ENCODE results near the gene STK11IP.

STK11IP gene

GRCh38 chr2:219615894-219616293, 18.2 kb downstream of the STK11IP start:
- DNase-seq (ENCODE audit: low read depth in 2 of 2) = no peak

DNA sequence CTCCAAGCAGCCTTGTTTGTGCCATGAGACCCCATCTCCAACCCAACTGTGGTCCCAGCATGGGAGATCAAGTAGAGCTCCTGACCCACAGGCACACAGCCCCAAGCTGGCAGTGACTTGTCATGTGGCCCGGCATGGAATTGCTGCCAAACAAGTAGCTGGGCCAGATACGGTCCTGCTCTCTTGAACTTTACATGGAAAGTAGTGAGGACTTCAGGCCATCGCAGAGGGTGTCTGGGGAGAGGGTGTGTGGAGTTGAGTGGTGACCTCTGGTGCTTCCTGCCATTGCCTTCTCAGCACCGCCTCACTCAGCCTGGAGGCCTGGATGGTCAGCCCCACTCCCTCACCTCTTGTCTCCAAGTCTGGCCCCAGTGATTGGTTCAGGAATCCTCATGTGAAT, 18.9 kb downstream of the STK11IP start:
- DNase-seq (ENCODE audit: low read depth in 2 of 2) = no peak

GRCh38 chr2:219618733-219619122, 21.1 kb downstream of the STK11IP start:
- no peak for DNase-seq (ENCODE audit: low read depth in 2 of 2)

DNA sequence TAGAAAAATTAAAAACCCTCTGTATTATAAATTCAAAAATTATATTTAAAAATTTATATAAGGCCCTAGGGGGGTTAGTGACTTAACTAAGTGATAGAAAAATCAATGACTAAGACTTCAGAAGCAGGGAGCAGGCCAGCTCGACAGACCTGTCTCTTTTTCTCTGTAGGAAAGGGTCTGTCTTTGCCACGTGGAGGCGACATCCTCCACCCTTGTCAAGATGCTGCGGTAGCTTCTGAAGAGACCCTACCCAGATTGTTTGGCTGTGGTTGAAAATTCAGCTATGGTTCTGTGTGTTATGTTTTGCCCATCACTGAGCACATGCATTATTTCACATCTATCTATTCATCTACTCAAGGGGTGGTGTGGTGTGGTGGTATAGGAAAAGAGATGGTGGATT, 21.6 kb downstream of the STK11IP start:
- no peak for DNase-seq (ENCODE audit: low read depth in 2 of 2)

- DNase-seq (ENCODE audit: low read depth in 2 of 2) = no peak
Observed at GRCh38 chr2:219620546-219620945, 22.9 kb downstream of the STK11IP start.

DNA sequence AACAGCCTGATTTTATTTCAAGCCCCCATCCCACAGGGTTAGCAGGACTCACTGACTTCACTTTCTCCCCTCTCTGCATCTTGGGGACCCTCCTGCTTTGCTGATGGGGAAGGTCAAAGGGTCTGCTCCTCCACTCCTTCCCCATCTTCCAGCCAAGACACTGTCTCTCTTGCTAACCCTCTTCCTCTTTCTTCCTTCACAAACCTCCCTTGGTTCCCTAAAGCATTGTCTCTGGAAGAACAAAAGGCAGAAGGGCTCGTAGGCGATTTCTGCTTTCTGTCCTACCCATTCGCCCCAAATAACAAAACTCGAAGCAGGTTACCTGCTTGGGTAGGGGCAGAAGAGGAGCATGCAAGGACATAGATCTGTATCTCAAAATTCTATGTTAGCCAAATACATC, 24.3 kb downstream of the STK11IP start:
- no peak for DNase-seq (ENCODE audit: low read depth in 2 of 2)

DNA sequence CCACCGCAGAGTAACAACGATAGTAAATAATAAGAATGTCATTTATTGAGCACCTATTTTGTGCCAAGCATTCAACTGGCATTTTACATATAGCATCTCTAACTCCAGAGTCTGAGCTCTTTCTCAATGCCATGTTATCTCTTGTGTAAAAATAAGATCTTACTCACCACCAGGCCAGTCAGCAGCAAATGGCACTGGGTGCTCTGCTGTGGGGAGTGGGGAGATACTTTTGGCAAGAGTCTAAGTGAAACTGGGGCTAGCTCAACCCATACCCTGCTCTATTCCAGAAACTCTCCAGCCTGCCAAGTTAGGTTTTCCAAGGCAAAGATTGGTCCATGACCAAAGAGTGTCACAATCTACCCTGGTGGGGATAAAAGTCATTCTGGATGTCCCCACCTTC, 24.8 kb downstream of the STK11IP start:
- DNase-seq (ENCODE audit: low read depth in 2 of 2) = no peak

- DNase-seq (ENCODE audit: low read depth in 2 of 2) = no peak
Observed at GRCh38 chr2:219624565-219624964, 26.9 kb downstream of the STK11IP start.

- no peak for DNase-seq (ENCODE audit: low read depth in 2 of 2)
Observed at GRCh38 chr2:219625179-219625578, 27.5 kb downstream of the STK11IP start.

DNA sequence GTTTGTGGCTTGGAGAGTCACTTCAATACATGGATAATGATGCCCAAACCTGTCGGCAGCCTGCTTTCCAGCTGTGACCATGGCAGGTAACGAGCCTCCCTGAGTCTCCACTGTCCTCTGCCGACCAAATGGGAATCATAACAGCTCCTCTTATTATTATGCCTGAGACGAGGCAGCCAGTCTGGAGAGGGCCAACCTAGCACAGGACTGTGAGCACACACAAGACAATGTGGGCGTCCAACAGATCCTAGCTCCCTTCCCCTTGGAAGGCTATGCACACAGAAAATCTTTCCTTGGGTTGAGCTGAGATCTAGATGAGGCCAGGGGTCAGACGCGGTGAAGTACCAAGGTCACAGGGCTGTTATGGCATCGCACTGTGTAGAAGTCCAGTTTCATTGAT, 28.9 kb downstream of the STK11IP start:
- DNase-seq (ENCODE audit: low read depth in 2 of 2) = no peak

DNA sequence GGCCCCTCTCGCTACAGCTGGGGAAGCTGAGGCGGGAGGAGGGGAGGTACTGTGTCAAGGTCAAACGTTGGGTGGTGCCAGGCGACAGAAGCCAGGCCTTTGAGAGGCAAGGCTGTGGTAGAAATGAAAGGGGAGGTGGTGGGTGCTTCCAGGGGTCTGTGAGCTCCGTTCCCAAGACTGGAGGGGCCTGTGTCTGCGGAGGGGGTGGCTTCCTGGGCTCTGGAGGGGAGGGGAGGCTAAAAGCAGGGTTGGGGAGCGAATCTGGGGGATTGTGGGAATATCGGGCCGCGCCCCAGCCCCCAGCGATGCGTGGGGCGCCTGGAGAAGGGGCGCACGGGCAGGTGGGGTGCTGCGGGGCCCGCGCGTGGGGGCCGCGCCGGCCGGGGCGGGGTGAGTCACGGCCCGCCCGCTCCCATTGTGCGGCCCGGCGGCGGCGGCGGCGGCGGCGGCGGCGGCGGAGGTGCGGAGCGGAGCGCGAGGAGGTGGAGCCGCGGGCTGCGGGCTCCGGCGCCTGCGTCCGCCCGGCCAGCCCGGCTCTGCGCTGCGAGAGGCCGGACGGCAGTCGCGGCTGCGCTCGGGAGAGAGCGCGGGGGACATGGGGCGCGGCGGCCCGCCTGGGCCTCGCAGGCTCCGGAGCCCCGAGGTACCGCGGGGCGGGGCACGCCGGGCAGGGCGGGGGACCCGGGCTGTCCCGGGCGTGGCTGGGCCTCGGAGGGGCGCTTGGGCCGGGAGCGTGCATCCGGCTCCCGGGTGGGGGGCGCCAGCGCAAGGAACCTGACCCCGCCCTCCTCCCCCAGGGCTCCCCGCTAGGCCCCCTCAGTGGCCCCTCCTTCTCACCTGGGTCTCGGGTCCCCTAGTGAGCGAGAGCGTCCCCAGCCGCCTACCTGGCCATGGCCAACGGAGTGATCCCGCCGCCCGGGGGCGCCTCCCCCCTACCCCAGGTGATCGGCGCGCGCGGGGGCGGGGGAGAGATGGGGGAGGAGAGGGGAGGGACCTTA, 29.7 kb downstream of the STK11IP start, which contains the start of gene SLC4A3:
SLC4A3 (plus strand) TSS at position 528 of the 998 bp plus-strand sequence; CDS start at position 891, 363 bp downstream.
- no peak for DNase-seq (ENCODE audit: low read depth in 2 of 2)

- DNase-seq (ENCODE audit: low read depth in 2 of 2) = no peak
Observed at GRCh38 chr2:219628235-219628985, 30.8 kb downstream of the STK11IP start.

DNA sequence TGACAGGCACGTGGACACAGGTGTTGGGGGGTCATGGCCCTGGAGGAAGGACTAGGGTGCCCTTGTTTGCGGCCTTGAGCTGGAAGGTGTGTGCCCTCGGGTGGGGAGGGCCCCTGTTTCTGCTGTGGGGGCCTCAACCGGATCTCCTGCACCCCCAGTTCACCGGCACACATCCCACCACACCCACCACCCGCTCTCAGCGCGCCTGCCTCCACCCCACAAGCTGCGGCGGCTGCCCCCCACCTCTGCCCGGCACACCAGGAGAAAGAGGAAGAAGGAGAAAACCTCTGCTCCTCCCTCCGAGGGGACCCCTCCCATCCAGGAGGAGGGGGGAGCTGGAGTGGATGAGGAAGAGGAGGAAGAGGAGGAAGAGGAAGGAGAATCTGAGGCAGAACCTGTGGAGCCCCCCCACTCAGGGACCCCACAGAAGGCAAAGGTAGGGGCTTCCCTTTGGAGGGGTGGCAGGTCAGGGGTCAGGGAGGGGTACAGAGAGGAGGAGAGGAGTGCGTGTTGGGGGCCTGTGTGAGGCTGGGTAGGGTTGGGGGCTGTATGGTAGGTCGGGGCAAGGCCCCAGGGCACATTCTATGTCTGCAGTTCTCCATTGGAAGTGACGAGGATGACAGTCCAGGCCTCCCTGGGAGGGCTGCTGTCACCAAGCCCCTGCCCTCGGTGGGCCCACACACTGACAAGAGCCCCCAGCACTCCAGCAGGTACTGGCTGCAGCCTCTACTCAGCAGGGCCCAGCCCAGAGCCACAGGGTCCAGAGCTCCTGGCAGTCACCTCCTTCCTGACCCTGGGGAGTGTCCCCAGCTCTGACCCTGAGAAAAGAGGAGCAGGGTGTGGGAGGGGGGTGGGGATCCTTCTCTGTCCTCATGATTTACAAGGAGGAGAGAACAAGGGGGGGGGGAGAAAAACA, 31.6 kb downstream of the STK11IP start:
- DNase-seq (ENCODE audit: low read depth in 2 of 2) = no peak

DNA sequence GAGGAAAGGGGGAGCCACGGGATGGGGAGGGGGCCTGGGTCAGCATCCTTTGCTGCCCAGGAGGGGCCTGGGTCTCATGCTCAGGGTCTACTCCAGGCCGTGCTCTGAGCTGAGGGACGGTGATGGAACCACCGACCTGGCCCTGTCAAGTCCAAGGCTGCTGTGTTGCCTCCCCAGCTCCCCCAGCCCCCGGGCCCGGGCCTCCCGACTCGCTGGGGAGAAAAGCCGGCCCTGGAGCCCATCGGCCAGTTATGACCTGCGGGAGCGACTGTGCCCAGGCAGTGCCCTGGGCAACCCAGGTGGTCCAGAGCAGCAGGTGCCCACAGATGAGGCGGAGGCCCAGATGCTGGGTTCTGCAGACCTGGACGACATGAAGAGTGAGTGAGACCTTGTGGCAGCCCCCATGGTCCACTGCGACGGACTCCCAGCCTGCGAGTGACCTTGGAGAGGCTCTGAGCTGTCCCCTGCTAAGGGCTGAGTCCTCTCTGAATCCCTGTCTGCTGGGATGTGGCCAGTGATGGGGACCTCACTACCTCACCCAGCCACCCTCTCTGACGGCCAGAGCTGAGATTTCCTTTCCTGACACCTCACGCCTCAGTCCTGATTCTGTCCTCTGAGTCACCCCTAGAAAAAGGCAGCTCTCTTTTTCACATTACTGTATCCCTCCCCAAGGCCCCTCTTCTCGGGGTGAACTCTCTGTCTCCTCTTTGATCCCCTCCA, 32.5 kb downstream of the STK11IP start:
- no peak for DNase-seq (ENCODE audit: low read depth in 2 of 2)

DNA sequence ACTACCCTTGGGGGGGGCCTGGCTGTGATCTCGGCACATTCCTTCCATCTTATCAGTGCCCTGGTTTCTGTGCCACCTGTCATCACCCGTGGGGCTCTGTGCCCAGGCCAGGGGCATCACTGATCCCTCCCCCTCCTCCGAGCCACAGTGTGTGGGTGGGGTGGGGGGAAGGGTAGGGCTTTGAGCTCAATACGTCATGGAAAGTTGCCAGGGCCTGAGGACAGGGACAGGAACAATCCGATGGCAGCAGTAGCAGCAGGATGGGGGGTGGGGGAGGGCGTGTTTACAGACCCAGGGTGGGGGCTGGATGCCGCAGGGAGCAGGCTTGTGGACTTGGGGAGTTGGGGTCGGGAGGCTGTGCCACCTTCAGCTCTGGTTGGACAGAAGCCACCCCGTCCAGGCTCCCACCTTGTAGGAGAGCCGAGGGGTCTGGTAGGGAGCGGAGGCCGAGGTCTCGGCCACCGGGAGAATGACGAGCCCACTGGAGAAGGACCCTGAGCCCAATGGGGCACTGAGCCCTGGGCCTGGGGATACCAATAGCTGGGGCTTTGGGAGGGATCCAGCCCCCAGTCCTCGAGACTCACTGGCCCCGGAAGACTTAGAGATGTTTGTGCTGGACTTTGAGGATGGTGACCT, 33.2 kb downstream of the STK11IP start:
- DNase-seq (ENCODE audit: low read depth in 2 of 2) = no peak

DNA sequence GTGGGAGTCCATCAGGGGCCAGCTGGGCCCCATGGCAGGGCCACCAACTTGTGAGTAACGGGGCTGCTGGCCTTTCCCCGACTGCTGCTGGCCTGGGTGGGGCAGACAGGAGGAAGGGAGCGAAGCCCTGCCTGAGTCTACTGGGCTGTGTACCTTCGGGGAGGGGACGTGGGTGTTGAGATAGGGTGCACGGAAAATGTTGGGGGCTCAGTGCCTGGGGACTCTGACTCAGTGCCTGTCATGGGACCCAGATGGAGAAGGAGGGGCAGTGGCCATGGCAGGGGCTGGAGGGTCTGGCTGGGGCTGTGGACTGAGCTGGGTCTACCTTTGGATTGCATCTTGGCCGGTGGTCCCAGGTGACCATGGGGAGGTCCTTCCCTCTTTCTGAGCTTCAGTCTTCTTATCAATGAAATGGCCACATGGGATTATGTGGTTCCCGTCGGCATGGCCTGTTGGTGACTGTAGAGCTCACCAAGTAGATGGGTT, 33.8 kb downstream of the STK11IP start:
- no peak for DNase-seq (ENCODE audit: low read depth in 2 of 2)

GRCh38 chr2:219631904-219632759, 34.5 kb downstream of the STK11IP start:
- DNase-seq (ENCODE audit: low read depth in 2 of 2) = no peak

GRCh38 chr2:219632760-219633105, 35.1 kb downstream of the STK11IP start:
- no peak for DNase-seq (ENCODE audit: low read depth in 2 of 2)

DNA sequence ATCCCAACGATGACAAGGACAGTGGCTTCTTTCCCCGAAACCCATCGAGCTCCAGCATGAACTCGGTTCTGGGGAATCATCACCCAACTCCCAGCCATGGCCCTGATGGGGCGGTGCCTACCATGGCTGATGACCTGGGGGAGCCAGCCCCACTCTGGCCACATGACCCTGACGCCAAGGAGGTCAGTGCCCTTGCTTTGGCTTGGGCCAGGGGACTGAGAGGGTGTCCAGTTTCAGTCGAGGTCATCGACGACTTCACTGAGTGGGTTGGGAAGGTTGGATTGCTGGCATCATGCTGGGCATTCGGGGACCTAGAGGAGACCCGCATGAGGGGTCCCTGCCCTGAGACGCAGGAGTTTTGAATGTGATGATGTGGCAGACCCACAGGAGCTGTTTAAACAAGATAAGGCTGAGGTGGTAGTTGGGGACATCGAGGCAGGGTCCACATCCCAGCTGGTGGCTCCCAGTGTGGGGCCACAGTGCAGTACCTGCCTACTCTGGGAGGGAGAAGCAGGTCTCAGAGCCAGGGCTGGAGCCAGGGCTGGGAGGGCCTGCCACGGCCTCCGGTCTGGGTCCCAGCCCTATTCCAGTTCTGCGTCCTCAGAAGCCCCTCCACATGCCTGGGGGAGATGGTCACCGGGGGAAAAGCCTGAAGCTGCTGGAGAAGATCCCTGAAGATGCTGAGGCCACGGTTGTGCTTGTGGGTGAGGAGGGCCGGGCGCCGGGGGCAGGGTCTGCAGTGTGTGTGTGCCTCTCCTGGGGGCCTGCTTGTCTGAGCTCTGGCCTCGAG, 35.8 kb downstream of the STK11IP start:
- no peak for DNase-seq (ENCODE audit: low read depth in 2 of 2)

All from stimulated activated CD8-positive, alpha-beta memory T cell treated with anti-CD3 and anti-CD28 coated beads, Interleukin-15, amount 100 ng/mL, for 4 hours (primary cell).